IPS DF 6.9 (cell line): Measurements from ENCODE around the gene CACNB1.
A peak's percentile ranks its signal among the peaks of the same experiment; 100 is the strongest.

Experiments used
- DNase-seq: peaks from one replicate; pipeline ENCODE4 v3.0.0-alpha.2; 2013; ENCODE audit warnings: low read depth, low spot score
- H3K27ac ChIP-seq: one replicate; pipeline ENCODE4 v1.5.1; 2013; ENCODE audit warnings: low read length, control low read depth
- H3K27me3 ChIP-seq: 2 replicates; pipeline ENCODE4 v1.6.1; 2013; ENCODE audit warnings: mild to moderate bottlenecking, low read length; ENCODE audit not compliant: control insufficient read depth, insufficient read depth
- H3K36me3 ChIP-seq: 2 replicates; pipeline ENCODE4 v1.6.1; 2013; ENCODE audit warnings: low read length; ENCODE audit not compliant: control insufficient read depth, insufficient read depth
- H3K4me1 ChIP-seq: 2 replicates; pipeline ENCODE4 v1.6.1; 2013; ENCODE audit warnings: low read length; ENCODE audit not compliant: control insufficient read depth, insufficient read depth
- H3K4me3 ChIP-seq: 2 replicates; pipeline ENCODE4 v1.5.1; 2013; ENCODE audit warnings: mild to moderate bottlenecking, low read length
- H3K9me3 ChIP-seq: 2 replicates; pipeline ENCODE4 v1.6.1; 2013; ENCODE audit warnings: low read length, inconsistent platforms; ENCODE audit not compliant: control insufficient read depth, insufficient read depth
- WGBS: extraction: QIAGEN DNeasy Blood & Tissue Kit; methylation state at CpG from one replicate; pipeline ENCODE4 v1.1.7; 2013; ENCODE audit warnings: mixed read lengths, missing lambda C conversion rate; ENCODE audit not compliant: insufficient read length, insufficient coverage; 5-methylcytosine and 5-hydroxymethylcytosine counted together

CACNB1 gene

DNA sequence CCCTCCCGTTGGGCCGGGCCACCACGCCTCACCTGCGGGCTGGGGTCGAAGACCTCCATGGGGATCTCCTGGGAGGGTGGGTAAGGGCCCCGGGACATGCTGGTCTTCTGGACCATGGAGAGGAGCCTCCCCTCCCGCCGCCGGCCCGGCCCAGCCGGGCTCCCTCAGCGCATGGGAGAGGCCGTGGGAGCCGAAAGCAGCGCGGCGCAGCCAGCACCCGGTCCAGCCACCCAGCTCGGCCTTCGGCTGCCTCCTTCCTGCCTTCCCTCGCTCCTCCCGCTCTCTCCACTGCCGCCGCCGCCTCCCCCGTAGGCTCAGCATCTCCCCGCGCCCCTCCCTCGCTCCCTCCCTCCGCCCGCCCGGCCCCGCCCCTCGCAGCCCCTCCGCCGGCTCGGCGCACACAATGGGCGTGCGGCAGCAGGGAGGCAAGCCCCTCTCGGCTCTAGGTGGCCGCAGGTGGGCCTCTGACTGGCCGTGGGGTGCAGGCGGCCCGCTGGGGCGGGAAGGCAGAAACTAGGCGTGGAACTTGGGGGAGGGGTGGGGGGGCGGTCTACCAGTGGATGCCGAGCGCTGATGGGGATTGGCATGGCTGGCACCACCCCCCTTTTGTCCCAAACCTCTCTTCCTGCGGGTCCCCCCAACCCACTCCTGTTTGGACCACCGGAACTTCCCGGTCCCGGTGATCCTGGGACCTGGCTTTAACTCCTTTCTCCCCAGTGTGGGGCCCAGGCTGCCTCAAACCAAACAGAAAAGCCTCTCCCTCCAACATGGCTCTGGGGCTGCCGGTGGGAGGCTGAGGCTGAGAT lies at the start of gene CACNB1:
Gene CACNB1, minus strand, starts transcription at position 290 of the 806 bp plus-strand sequence. Its CDS starts 174 bp downstream, at position 116.
- Histone ChIP-seq H3K4me1 (peaks cover 3% of the 10 kb centered on the region), H3K27me3 (no peaks in the 10 kb centered on the region), H3K4me3 (peak within 1 kb of the TSS; percentile 71), H3K36me3 (peaks cover 20% of the 10 kb centered on the region), H3K9me3 (no peaks in the 10 kb centered on the region), H3K27ac (no peak within 1 kb of the TSS)
- no CpG with 5 or more reads among the region's 55 CpGs for WGBS
- DNase-seq = no peak

DNA sequence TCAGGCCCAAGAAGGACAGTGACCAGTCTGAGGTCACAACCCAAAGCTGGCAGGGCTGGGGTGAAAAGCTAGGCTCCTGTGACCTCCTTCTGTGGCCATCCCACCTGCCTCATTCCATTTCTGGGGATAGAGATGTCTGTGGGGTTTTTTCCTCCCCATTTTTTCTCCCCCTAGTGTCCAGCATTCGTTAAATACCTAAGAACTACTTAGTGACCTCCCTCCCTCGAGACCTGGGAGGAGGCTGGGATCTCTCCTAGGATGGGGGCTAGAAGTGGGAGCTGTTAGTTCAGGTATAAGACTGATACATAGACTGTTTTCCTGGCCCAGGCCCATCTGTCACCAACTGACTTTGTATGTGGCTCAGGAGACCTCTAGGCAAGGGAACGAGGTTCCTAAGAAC lies 48.8 kb upstream of the CACNB1 start:
- Histone ChIP-seq H3K4me1 (no peaks in the 10 kb centered on the region; the same call in 1 of the 2 replicates), H3K27ac (no peak overlapping the region), H3K9me3 (no peaks in the 10 kb centered on the region), H3K27me3 (no peaks in the 10 kb centered on the region), H3K36me3 (no peaks in the 10 kb centered on the region), H3K4me3 (no peak overlapping the region)
- no CpG with 5 or more reads among the region's 3 CpGs for WGBS
- DNase-seq = no peak

DNA sequence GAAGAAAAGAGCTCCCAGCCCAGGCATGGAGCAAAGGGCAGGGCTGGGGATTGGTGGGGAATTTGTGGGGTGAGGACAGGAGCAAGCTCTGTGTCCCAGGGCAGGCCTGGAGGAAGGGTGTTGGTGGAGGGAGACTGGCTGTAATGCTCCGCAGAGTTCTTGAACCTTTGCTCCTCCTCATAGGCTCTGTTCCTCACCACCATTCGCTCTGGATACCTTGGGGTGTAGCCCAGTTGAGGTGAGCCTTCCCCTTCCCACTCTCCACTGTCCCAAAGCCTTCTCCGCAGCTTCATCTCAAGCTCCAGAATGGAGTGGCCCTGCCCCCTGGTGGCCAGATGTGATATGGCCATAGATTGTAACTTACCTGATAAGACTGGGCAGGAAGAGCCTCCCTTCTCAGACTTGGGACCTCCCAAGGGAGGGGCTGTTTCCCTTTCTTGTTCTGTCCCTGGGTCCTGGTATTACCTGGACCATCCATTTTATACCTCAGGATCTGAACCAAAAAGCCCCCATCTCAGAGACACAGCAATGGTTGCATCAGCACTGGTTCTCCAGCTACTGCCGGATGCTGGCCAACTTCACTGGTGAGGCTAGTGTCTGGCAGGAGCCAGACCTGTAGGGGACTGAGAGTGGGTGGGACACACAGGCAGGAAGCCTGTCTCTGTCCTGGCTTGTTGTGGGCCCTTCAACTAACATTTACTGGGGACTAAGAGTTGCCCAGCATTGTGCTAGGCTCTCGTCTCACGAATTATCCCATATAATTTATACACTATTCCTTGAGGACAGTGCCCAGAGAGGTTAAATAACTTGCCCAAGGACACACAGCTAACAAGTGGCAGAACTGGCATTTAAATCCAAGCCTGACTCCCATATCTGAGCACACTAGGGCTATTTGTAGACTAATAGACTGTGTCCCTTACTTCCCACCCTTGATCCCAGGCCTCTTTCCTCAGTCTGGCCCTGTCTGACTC lies 47.4 kb upstream of the CACNB1 start:
- Histone ChIP-seq H3K4me1 (peaks cover under 1% of the 10 kb centered on the region), H3K4me3 (no peak overlapping the region), H3K9me3 (no peaks in the 10 kb centered on the region), H3K27ac (no peak overlapping the region), H3K36me3 (no peaks in the 10 kb centered on the region), H3K27me3 (no peaks in the 10 kb centered on the region)
- peak; percentile 94 for DNase-seq
- WGBS = no CpG with 5 or more reads among the region's 6 CpGs

DNA sequence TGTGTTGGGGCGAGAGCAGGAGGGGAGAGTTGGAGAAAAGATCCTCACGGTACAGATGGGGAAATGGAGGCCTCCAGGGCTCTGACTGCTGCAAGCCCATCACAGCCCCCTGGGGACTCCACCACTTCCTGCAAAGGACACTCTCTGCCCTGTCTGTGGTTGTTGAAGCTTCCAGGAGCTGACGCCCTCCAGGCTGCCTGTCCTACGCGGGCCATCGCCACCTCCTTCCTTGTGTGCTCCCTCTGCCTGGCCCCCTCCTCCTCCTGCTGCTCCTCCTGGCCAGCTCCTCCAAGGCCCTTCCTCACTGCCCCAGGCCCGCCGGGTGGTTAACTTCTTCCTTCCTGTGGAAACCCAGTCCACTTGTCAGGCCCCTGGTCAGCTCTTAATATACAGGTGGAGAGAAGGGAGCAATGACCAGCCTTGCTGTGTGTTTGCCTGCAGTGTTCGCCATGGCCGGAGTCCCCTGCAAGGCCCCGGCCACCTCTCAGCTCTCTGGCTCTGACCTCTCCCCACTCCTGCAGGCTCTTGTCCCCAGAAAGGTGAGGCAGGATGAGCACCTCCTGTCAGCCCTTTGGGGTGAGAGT lies 46.6 kb upstream of the CACNB1 start:
- no peaks in the 10 kb centered on the region for H3K9me3 ChIP-seq
- peaks cover 2% of the 10 kb centered on the region for H3K4me1 ChIP-seq
- H3K4me3 ChIP-seq = no peak overlapping the region
- no peaks in the 10 kb centered on the region for H3K36me3 ChIP-seq
- H3K27me3 ChIP-seq = no peaks in the 10 kb centered on the region
- no peak for DNase-seq
- WGBS = no CpG with 5 or more reads among the region's 11 CpGs
- H3K27ac ChIP-seq = no peak overlapping the region

DNA sequence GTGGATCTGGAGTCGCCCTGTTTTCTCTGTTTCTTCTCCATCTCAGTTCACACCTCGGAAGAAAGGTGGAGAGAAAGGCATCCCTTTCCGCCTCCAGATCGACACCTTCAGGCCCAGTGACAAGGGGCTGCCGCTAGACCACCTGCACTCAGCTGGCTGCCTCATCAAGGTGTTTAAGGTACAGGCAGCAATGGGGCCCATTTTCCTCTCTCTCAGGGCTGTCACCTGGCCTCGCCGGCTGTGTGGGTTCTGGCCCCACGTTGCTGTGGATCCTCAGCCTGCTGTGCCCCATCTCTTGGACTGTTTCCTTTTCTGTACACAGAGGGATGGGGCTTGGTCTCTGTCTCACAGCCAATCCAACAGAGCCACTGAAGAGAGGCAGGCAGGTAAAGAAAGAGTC lies 45.7 kb upstream of the CACNB1 start:
- no peak overlapping the region for H3K27ac ChIP-seq
- no peaks in the 10 kb centered on the region for H3K36me3 ChIP-seq
- no peaks in the 10 kb centered on the region for H3K9me3 ChIP-seq
- no CpG with 5 or more reads among the region's 8 CpGs for WGBS
- H3K27me3 ChIP-seq = no peaks in the 10 kb centered on the region
- peaks cover 2% of the 10 kb centered on the region for H3K4me1 ChIP-seq
- DNase-seq = no peak
- H3K4me3 ChIP-seq = no peak overlapping the region

DNA sequence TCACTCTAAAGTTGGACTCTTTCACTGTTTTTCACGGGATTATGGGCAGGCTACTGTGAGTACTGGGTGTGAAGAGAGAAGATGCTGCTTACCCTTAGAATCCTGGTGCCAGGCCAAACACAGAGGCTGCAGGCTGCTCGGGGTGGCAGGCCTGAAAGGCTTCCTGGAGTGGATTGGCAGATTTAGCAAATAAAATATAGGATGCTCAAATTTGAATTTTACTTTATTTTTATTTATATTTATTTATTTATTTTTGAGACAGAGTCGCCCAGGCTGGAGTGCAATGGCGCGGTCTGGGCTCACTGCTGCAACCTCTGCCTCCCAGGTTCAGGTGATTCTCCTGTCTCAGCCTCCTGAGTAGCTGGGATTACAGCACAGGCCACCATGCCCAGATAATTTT lies 43.2 kb upstream of the CACNB1 start:
- H3K36me3 ChIP-seq = no peaks in the 10 kb centered on the region
- no peak for DNase-seq
- H3K9me3 ChIP-seq = no peaks in the 10 kb centered on the region
- H3K27ac ChIP-seq = no peak overlapping the region
- WGBS = no CpG with 5 or more reads among the region's 5 CpGs
- H3K27me3 ChIP-seq = no peaks in the 10 kb centered on the region
- no peak overlapping the region for H3K4me3 ChIP-seq
- H3K4me1 ChIP-seq = peaks cover 2% of the 10 kb centered on the region

DNA sequence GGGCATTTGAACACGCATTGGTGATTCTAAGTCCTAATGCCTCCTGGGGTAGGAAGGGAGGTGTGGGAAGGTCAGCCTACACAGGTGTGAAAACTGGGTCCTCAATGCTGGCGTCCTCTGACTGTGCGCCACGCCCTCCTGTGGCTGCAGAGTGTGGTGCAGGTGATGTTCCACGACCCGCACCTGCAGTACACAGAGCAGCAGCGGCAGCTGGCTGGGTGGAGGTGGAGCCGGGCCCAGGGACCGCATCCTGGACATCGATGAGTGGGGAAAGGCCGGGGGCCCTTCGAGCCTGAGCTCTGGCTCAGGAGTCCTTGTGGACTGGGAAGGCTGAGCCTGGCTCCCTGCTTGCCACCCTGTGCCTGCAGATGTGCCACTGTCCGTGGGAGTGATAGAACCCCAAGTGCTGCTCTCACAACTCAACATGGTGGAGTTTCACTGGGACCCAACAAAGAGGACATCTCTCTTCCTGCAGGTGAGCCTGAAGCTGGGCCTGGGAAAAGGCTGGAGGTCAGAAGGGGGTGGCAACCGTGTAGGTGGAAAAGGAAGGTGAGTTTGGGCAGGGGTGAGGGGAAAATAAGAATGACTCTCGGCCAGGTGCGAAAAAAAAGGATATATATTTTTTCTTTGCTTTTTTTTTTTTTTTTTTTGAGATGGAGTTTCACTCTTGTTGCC lies 42.3 kb upstream of the CACNB1 start:
- Histone ChIP-seq H3K27ac (no peak overlapping the region), H3K9me3 (no peaks in the 10 kb centered on the region), H3K27me3 (no peaks in the 10 kb centered on the region), H3K4me1 (peaks cover 2% of the 10 kb centered on the region), H3K4me3 (no peak overlapping the region), H3K36me3 (no peaks in the 10 kb centered on the region)
- WGBS = no CpG with 5 or more reads among the region's 16 CpGs
- DNase-seq = peak; percentile 82

DNA sequence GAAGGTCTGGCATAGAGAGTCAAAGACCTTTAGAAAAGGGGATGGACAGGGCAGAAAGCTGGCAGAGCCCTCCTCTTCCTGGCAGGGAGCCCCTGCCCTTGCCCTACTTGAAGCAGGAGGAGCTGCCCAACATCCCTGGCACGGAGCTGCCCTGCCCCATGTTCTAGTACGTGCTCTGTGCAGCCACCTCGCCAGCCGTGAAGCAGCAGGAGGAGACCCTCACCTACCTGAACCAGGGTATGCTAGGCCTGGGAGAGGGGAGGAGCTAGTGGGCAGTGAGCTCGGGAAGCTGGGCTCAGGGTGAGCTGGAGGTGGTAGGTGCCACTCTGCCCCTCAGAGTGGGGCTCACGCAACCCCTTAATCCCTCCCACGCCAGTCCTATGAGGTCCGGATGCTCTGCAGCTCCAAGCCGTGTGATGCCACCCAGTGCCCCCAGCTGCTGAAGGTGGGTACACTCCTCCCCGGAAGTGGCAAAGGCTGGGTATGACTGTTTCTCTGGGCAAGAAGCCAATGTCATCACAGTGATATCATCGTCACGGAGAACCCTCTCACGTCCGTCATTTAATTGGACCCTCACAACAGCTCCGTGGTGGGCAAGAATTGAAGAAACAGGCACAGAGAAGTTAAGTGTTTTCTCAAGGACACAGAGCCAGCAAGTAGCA lies 41.0 kb upstream of the CACNB1 start:
- Histone ChIP-seq H3K4me3 (no peak overlapping the region), H3K36me3 (no peaks in the 10 kb centered on the region), H3K4me1 (peaks cover 2% of the 10 kb centered on the region), H3K27me3 (no peaks in the 10 kb centered on the region), H3K9me3 (no peaks in the 10 kb centered on the region), H3K27ac (no peak overlapping the region)
- WGBS = no CpG with 5 or more reads among the region's 15 CpGs
- no peak for DNase-seq

DNA sequence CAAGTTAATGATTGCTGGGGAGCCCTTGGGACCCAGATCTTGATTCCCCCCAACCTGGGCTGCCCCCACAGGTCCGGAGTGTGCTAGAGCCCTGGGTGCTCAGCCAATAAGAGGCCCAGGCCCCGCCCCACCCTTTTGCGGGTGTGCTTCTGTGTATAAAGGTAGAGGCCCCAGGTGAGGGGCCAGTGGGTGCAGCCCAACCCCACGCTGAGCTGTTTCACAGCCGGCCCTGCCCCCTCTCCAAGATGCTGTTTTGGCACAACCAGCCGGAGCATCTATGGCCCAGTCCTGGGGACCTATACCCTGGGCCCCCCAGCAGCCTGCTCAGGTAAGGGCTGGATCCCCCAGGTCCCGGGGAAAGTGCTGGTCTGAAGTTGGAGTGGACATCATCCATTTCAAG lies 40.1 kb upstream of the CACNB1 start:
- Histone ChIP-seq H3K27me3 (no peaks in the 10 kb centered on the region), H3K36me3 (no peaks in the 10 kb centered on the region), H3K27ac (no peak overlapping the region), H3K4me3 (no peak overlapping the region), H3K9me3 (no peaks in the 10 kb centered on the region), H3K4me1 (peaks cover 2% of the 10 kb centered on the region)
- no CpG with 5 or more reads among the region's 7 CpGs for WGBS
- DNase-seq = no peak
